ENCODE results near the gene CCDC154.

Gene CCDC154

GRCh38 chr16:1420111-1420539 is 24.2 kb downstream of the CCDC154 start:
- no peak for DNase-seq

- DNase-seq = no peak
These were observed 27.8 kb downstream of the CCDC154 start for GRCh38 chr16:1416521-1416941.

GRCh38 chr16:1414532-1415260 is 29.7 kb downstream of the CCDC154 start, which contains the start of gene UNKL:
Gene UNKL, minus strand, starts transcription at chr16:1414704. Its CDS starts 13 bp downstream, at chr16:1414691.
- DNase-seq = peak; percentile 71

GRCh38 chr16:1413684-1414531 is 30.4 kb downstream of the CCDC154 start:
- DNase-seq = peak; percentile 36

- no peak for DNase-seq
These were observed 31.5 kb downstream of the CCDC154 start for GRCh38 chr16:1412847-1413246.

GRCh38 chr16:1408171-1408837 is 36.1 kb downstream of the CCDC154 start:
- DNase-seq = peak; percentile 89

GRCh38 chr16:1407753-1408152 is 36.6 kb downstream of the CCDC154 start:
- no peak for DNase-seq

GRCh38 chr16:1403733-1404132 is 40.6 kb downstream of the CCDC154 start:
- no peak for DNase-seq

- DNase-seq = no peak
These were observed 41.3 kb downstream of the CCDC154 start for GRCh38 chr16:1403036-1403435.

GRCh38 chr16:1401758-1402154 is 42.6 kb downstream of the CCDC154 start:
- no peak for DNase-seq

GRCh38 chr16:1401061-1401757 is 43.1 kb downstream of the CCDC154 start:
- no peak for DNase-seq

- DNase-seq = no peak
These were observed 45.4 kb downstream of the CCDC154 start for GRCh38 chr16:1398826-1399581.

- DNase-seq = no peak
These were observed 46.0 kb downstream of the CCDC154 start for GRCh38 chr16:1398351-1398750.

- DNase-seq = no peak
These were observed 46.6 kb downstream of the CCDC154 start for GRCh38 chr16:1397779-1398178.

- no peak for DNase-seq
These were observed 48.8 kb downstream of the CCDC154 start for GRCh38 chr16:1395444-1396031.

GRCh38 chr16:1394367-1394951 is 49.9 kb downstream of the CCDC154 start:
- DNase-seq = no peak

GRCh38 chr16:1393613-1394176 is 50.7 kb downstream of the CCDC154 start:
- no peak for DNase-seq

GRCh38 chr16:1392826-1393225 is 51.5 kb downstream of the CCDC154 start:
- no peak for DNase-seq

- DNase-seq = no peak
These were observed 54.0 kb downstream of the CCDC154 start for GRCh38 chr16:1390239-1390779.

- DNase-seq = no peak
These were observed 54.6 kb downstream of the CCDC154 start for GRCh38 chr16:1389762-1390161.

GRCh38 chr16:1387331-1387730 is 57.0 kb downstream of the CCDC154 start:
- DNase-seq = no peak

Data from NCI-H1436 (cell line).